ENCODE measurements around the gene RAD1. TPM values are rescaled to one million over a fixed set of nuclear protein-coding genes. Genes with fewer than 3 reads are reported as not detected.

RAD1 gene
- total RNA-seq, 3 donors from 2014 or later (not counting 1 experiment from before 2014, with no cell fraction given), result 24.3 to 30.9 (median 29.7) TPM

GRCh38 chr5:34916518-34916917, 1.2 kb upstream of the RAD1 start:
- H3K4me3 Mint-ChIP-seq, result no peak overlapping the region
- H3K27me3 Mint-ChIP-seq (ENCODE audit: low read depth in 2 of 2), result no peaks in the 10 kb centered on the region
- no peaks in the 10 kb centered on the region for H3K9me3 Mint-ChIP-seq

GRCh38 chr5:34915856-34916192, 520 bp upstream of the RAD1 start:
- H3K27me3 ChIP-seq (ENCODE audit: control insufficient read depth, insufficient read depth, low read length), result no peaks in the 10 kb centered on the region
- Mint-ChIP-seq H3K36me3 (peaks cover 7% of the 10 kb centered on the region), H3K4me1 (peaks cover 18 to 32% of the 10 kb centered on the region in 2 donors), H3K9me3 (no peaks in the 10 kb centered on the region), H3K27me3 (ENCODE audit: low read depth in 2 of 2) (no peaks in the 10 kb centered on the region), H3K4me3 (no peak overlapping the region), H3K27ac (no peak overlapping the region)
- 0% methylated on average over 20 of the region's 20 CpGs for WGBS (ENCODE audit: insufficient coverage)
- TF ChIP-seq CTCF (IDR thresholded peaks at IDR 0.05), result no peak
- ATAC-seq (peak; percentile 2 to 18 (median 15)), DNase-seq (no peak)
- intact Hi-C loops (cut with micrococcal nuclease), result loop anchor here (1.0 to 5.0 kb wide), 5 partner anchors 13 to 1474 kb away; partner anchors contain the start of genes AMACR, DNAJC21, TARS1 and TTC23L
- peak overlapping the region; percentile 81 for H3K27ac ChIP-seq (ENCODE audit: low read length)
- no peaks in the 10 kb centered on the region for H3K9me3 ChIP-seq (ENCODE audit: control insufficient read depth, insufficient read depth, low read length)
- peaks cover 13% of the 10 kb centered on the region for H3K4me1 ChIP-seq (ENCODE audit: control insufficient read depth, insufficient read depth, low read length)
- H3K4me3 ChIP-seq (ENCODE audit: low read length), result peak overlapping the region; percentile 93
- H3K36me3 ChIP-seq (ENCODE audit: control insufficient read depth, insufficient read depth, low read length), result peaks cover 28% of the 10 kb centered on the region

More at GRCh38 chr5:34916518-34916917, 1.2 kb upstream of the RAD1 start:
- DNase-seq (no peak), ATAC-seq (no peak)
- no peaks in the 10 kb centered on the region for H3K9me3 ChIP-seq (ENCODE audit: control insufficient read depth, insufficient read depth, low read length)
- intact Hi-C loops (cut with micrococcal nuclease), result loop anchor here (5.0 kb wide), 4 partner anchors 79 to 1474 kb away; partner anchors contain the start of genes AMACR, TARS1 and TTC23L
- Mint-ChIP-seq H3K27ac (no peak overlapping the region), H3K4me1 (peaks cover 18 to 32% of the 10 kb centered on the region in 2 donors), H3K36me3 (peaks cover 7% of the 10 kb centered on the region)
- no peak overlapping the region for H3K27ac ChIP-seq (ENCODE audit: low read length)
- peaks cover 13% of the 10 kb centered on the region for H3K4me1 ChIP-seq (ENCODE audit: control insufficient read depth, insufficient read depth, low read length)
- peaks cover 28% of the 10 kb centered on the region for H3K36me3 ChIP-seq (ENCODE audit: control insufficient read depth, insufficient read depth, low read length)
- H3K4me3 ChIP-seq (ENCODE audit: low read length), result peak overlapping the region; percentile 93
- no peaks in the 10 kb centered on the region for H3K27me3 ChIP-seq (ENCODE audit: control insufficient read depth, insufficient read depth, low read length)
- 34% methylated on average over 6 of the region's 6 CpGs for WGBS (ENCODE audit: insufficient coverage)
- TF ChIP-seq CTCF (IDR thresholded peaks at IDR 0.05), result no peak

GRCh38 chr5:34914671-34915138, 599 bp downstream of the RAD1 start:
- H3K9me3 Mint-ChIP-seq, result no peaks in the 10 kb centered on the region
- peak in 1 of 2 donors; percentile 21 for DNase-seq

More at GRCh38 chr5:34914671-34915138, 599 bp downstream of the RAD1 start:
- peaks cover 13% of the 10 kb centered on the region for H3K4me1 ChIP-seq (ENCODE audit: control insufficient read depth, insufficient read depth, low read length)
- H3K36me3 ChIP-seq (ENCODE audit: control insufficient read depth, insufficient read depth, low read length), result peaks cover 22% of the 10 kb centered on the region
- no peak overlapping the region for H3K27ac Mint-ChIP-seq
- H3K27ac ChIP-seq (ENCODE audit: low read length), result peak overlapping the region; percentile 81
- ATAC-seq, result no peak
- peaks cover 18 to 36% of the 10 kb centered on the region in 2 donors for H3K4me1 Mint-ChIP-seq
- no peak overlapping the region for H3K4me3 Mint-ChIP-seq
- no peaks in the 10 kb centered on the region for H3K9me3 ChIP-seq (ENCODE audit: control insufficient read depth, insufficient read depth, low read length)
- H3K27me3 ChIP-seq (ENCODE audit: control insufficient read depth, insufficient read depth, low read length), result no peaks in the 10 kb centered on the region
- H3K4me3 ChIP-seq (ENCODE audit: low read length), result peak overlapping the region; percentile 93
- TF ChIP-seq CTCF (IDR thresholded peaks at IDR 0.05), result no peak
- peaks cover 7% of the 10 kb centered on the region for H3K36me3 Mint-ChIP-seq
- WGBS (ENCODE audit: insufficient coverage), result 6% methylated on average over 18 of the region's 20 CpGs
- H3K27me3 Mint-ChIP-seq (ENCODE audit: low read depth in 2 of 2), result no peaks in the 10 kb centered on the region
- intact Hi-C loops (cut with micrococcal nuclease), result loop anchor here (1.0 to 5.0 kb wide), 5 partner anchors 15 to 1472 kb away; partner anchors contain the start of genes AMACR, DNAJC21, TARS1 and TTC23L
